Suprapubic skin (tissue), 3 donors: ENCODE data around the gene MYO9B.

Source experiments
- CTCF ChIP-seq, 2 donors: fragments of 200-600 bp in 1 of 2; fragments of 450-650 bp in 1 of 2; sonication (generic) in 1 of 2; IDR thresholded peaks; one replicate each; pipeline ENCODE4 v1.5.1; 2016 to 2019; ENCODE audit warnings: antibody characterized with exemption in 2 of 2, mild to moderate bottlenecking in 1 of 2, moderate library complexity in 1 of 2
- POLR2AphosphoS5 ChIP-seq, 3 donors: sonication (generic); formaldehyde crosslinking; IDR thresholded peaks; one replicate each; pipeline ENCODE4 v1.6.1; 2017; ENCODE audit warnings: antibody characterized with exemption in 3 of 3

- TF ChIP-seq CTCF (IDR thresholded peaks at IDR 0.05) (no peak), POLR2AphosphoS5 (IDR thresholded peaks at IDR 0.05) (no peak)
Measured at GRCh38 chr19:17123041-17123440, 47.5 kb downstream of the MYO9B start.
